HG03039 (cell line): ENCODE data around the gene ZNF76.
"Not testable (repeated sequence)": the region's sequence is repeated elsewhere in the genome, so short reads cannot be mapped to it uniquely, and the experiment has no call there.

Source experiments
- ATAC-seq: cut with Tn5 transposase; IDR thresholded peaks from one replicate; pipeline ENCODE4 v1.9.1; 2021; ENCODE audit warnings: mild to moderate bottlenecking, moderate library complexity; ENCODE audit not compliant: unreplicated experiment

ZNF76 gene

GRCh38 chr6:35297601-35298481 lies 38.3 kb downstream of the ZNF76 start, which contains the start of gene DEF6:
TSS of gene DEF6 (plus strand) at chr6:35297818. CDS start at chr6:35297857, 39 bp downstream.
- ATAC-seq: peak; percentile 67

- ATAC-seq: no peak
Measured at GRCh38 chr6:35298625-35299140, 39.1 kb downstream of the ZNF76 start.

- no peak for ATAC-seq
Measured at GRCh38 chr6:35299674-35300073, 40.1 kb downstream of the ZNF76 start.

GRCh38 chr6:35300848-35301247 lies 41.3 kb downstream of the ZNF76 start:
- no peak for ATAC-seq

- ATAC-seq: peak; percentile 62
Measured at GRCh38 chr6:35302604-35303241, 43.2 kb downstream of the ZNF76 start.

- ATAC-seq: no peak
Measured at GRCh38 chr6:35304299-35304698, 44.8 kb downstream of the ZNF76 start.

GRCh38 chr6:35305117-35305516 lies 45.6 kb downstream of the ZNF76 start:
- ATAC-seq: no peak

- ATAC-seq: not testable (repeated sequence)
Measured at GRCh38 chr6:35307138-35307537, 47.6 kb downstream of the ZNF76 start.

GRCh38 chr6:35308543-35308942 lies 49.0 kb downstream of the ZNF76 start:
- not testable (repeated sequence) for ATAC-seq

GRCh38 chr6:35309611-35310264 lies 50.2 kb downstream of the ZNF76 start:
- no peak for ATAC-seq

GRCh38 chr6:35310265-35310831 lies 50.8 kb downstream of the ZNF76 start:
- no peak for ATAC-seq

- no peak for ATAC-seq
Measured at GRCh38 chr6:35311390-35312075, 52.0 kb downstream of the ZNF76 start.

- ATAC-seq: no peak
Measured at GRCh38 chr6:35312076-35312800, 52.7 kb downstream of the ZNF76 start.

GRCh38 chr6:35312807-35313206 lies 53.3 kb downstream of the ZNF76 start:
- ATAC-seq: no peak

- no peak for ATAC-seq
Measured at GRCh38 chr6:35317483-35318195, 58.1 kb downstream of the ZNF76 start.

- ATAC-seq: no peak
Measured at GRCh38 chr6:35318196-35319171, 58.9 kb downstream of the ZNF76 start.

- ATAC-seq: no peak
Measured at GRCh38 chr6:35319346-35320030, 60.0 kb downstream of the ZNF76 start.
